H9 (cell line): ENCODE data around the gene SLC2A10. TPM values are rescaled to one million over a fixed set of nuclear protein-coding genes. Genes with fewer than 3 reads are reported as not detected.

ENCODE experiments used
- DNase-seq: peaks from one replicate; pipeline ENCODE4 v3.0.0-alpha.2; 2017
- H2AFZ ChIP-seq: one replicate; pipeline ENCODE4 v1.6.1; 2013; ENCODE audit warnings: mild to moderate bottlenecking, low read length, control low read depth, moderate library complexity
- H2AK5ac ChIP-seq: 2 replicates; pipeline ENCODE4 v1.6.1; 2013; ENCODE audit warnings: low read length, control low read depth, mixed read lengths; ENCODE audit not compliant: insufficient read length
- H2BK120ac ChIP-seq: one replicate; pipeline ENCODE4 v1.6.1; 2013; ENCODE audit warnings: low read depth, mild to moderate bottlenecking, low read length, control low read depth, inconsistent platforms; ENCODE audit not compliant: poor library complexity, severe bottlenecking
- H2BK12ac ChIP-seq: 2 replicates; pipeline ENCODE4 v1.6.1; 2013; ENCODE audit warnings: low read length, control low read depth, mixed read lengths, low read depth; ENCODE audit not compliant: insufficient read length
- H2BK15ac ChIP-seq: 2 replicates; pipeline ENCODE4 v1.6.1; 2013; ENCODE audit warnings: low read depth, low read length, control low read depth
- H2BK20ac ChIP-seq: one replicate; pipeline ENCODE4 v1.6.1; 2013; ENCODE audit warnings: low read depth, mild to moderate bottlenecking, low read length, control low read depth, inconsistent platforms; ENCODE audit not compliant: poor library complexity, severe bottlenecking
- H2BK5ac ChIP-seq: 2 replicates; pipeline ENCODE4 v1.6.1; 2013; ENCODE audit warnings: low read length, control low read depth, mixed read lengths; ENCODE audit not compliant: insufficient read length
- H3K14ac ChIP-seq: 2 replicates; pipeline ENCODE4 v1.6.1; 2013; ENCODE audit warnings: low read length, control low read depth; ENCODE audit not compliant: insufficient read depth
- H3K18ac ChIP-seq: 2 replicates; pipeline ENCODE4 v1.6.1; 2013; ENCODE audit warnings: low read depth, mild to moderate bottlenecking, mixed read lengths, low read length, control low read depth; ENCODE audit not compliant: insufficient read length
- H3K23ac ChIP-seq: 2 replicates; pipeline ENCODE4 v1.6.1; 2013; ENCODE audit warnings: low read length, control low read depth, mixed read lengths, low read depth; ENCODE audit not compliant: insufficient read length
- H3K23me2 ChIP-seq: 2 replicates; pipeline ENCODE4 v1.6.1; 2013; ENCODE audit warnings: low read depth, mild to moderate bottlenecking, mixed read lengths, low read length, control low read depth; ENCODE audit not compliant: insufficient read length, poor library complexity, severe bottlenecking
- H3K27ac ChIP-seq: 2 replicates; pipeline ENCODE4 v1.5.1; 2013; ENCODE audit warnings: low read length, control low read depth, mixed read lengths, low read depth; ENCODE audit not compliant: insufficient read length
- H3K27me3 ChIP-seq: 2 replicates; pipeline ENCODE4 v1.6.1; 2013; ENCODE audit warnings: low read length, control low read depth, inconsistent platforms; ENCODE audit not compliant: insufficient read depth
- H3K4ac ChIP-seq: 2 replicates; pipeline ENCODE4 v1.6.1; 2013; ENCODE audit warnings: low read depth, mild to moderate bottlenecking, control low read depth, inconsistent platforms, low read length, moderate library complexity
- H3K4me1 ChIP-seq: 2 replicates; pipeline ENCODE4 v1.6.1; 2013; ENCODE audit warnings: low read length, control low read depth, inconsistent platforms; ENCODE audit not compliant: insufficient read depth
- H3K4me2 ChIP-seq: 2 replicates; pipeline ENCODE4 v1.6.1; 2013; ENCODE audit warnings: low read length, control low read depth, mixed read lengths; ENCODE audit not compliant: insufficient read length, insufficient read depth
- H3K56ac ChIP-seq: 2 replicates; pipeline ENCODE4 v1.6.1; 2013; ENCODE audit warnings: low read depth, mild to moderate bottlenecking, mixed read lengths, low read length, control low read depth; ENCODE audit not compliant: insufficient read length
- H3K79me1 ChIP-seq: 2 replicates; pipeline ENCODE4 v1.6.1; 2013; ENCODE audit warnings: low read depth, mild to moderate bottlenecking, moderate library complexity, low read length, control low read depth, inconsistent platforms; ENCODE audit not compliant: insufficient read depth, poor library complexity, severe bottlenecking
- H3K79me2 ChIP-seq: 2 replicates; pipeline ENCODE4 v1.6.1; 2013; ENCODE audit warnings: low read length, control low read depth, inconsistent platforms; ENCODE audit not compliant: insufficient read depth
- H3K9ac ChIP-seq: 2 replicates; pipeline ENCODE4 v1.6.1; 2013; ENCODE audit warnings: low read length, control low read depth, mixed read lengths; ENCODE audit not compliant: insufficient read length; ENCODE audit errors: extremely low read depth
- H3K9me3 ChIP-seq: one replicate; pipeline ENCODE4 v1.6.1; 2013; ENCODE audit warnings: low read depth, low read length, inconsistent platforms; ENCODE audit not compliant: control insufficient read depth
- H3T11ph ChIP-seq: one replicate; pipeline ENCODE4 v1.6.1; 2013; ENCODE audit warnings: mild to moderate bottlenecking, low read length, control low read depth, inconsistent platforms
- H4K20me1 ChIP-seq: one replicate; pipeline ENCODE4 v1.6.1; 2013; ENCODE audit not compliant: control insufficient read depth, insufficient read length, insufficient read depth
- H4K5ac ChIP-seq: 2 replicates; pipeline ENCODE4 v1.6.1; 2013; ENCODE audit warnings: low read depth, mild to moderate bottlenecking, mixed read lengths, low read length, control low read depth; ENCODE audit not compliant: insufficient read length
- H4K8ac ChIP-seq: replicated peaks from 2 replicates; pipeline ENCODE4 v1.6.1; 2013; ENCODE audit warnings: low read length, control low read depth, mixed read lengths, low read depth; ENCODE audit not compliant: insufficient read length
- H4K91ac ChIP-seq: 2 replicates; pipeline ENCODE4 v1.6.1; 2013; ENCODE audit warnings: low read depth, mild to moderate bottlenecking, moderate library complexity, mixed read lengths, low read length, control low read depth; ENCODE audit not compliant: insufficient read length
- H3K27ac Mint-ChIP-seq, 3 experiments: 2 replicates in 2 of 3; 3 replicates in 1 of 3; pipeline ENCODE4 v1.8.0; 2020 to 2021; ENCODE audit warnings: mixed read lengths in 3 of 3, mild to moderate bottlenecking in 1 of 3, moderate library complexity in 1 of 3
- H3K27me3 Mint-ChIP-seq: 2 replicates; pipeline ENCODE4 v1.8.0; 2021; ENCODE audit warnings: low read depth, mild to moderate bottlenecking, moderate library complexity, mixed read lengths
- H3K36me3 Mint-ChIP-seq, 3 experiments: 2 replicates in 2 of 3; 3 replicates in 1 of 3; pipeline ENCODE4 v1.8.0; 2020 to 2021; ENCODE audit warnings: low read depth in 3 of 3, mixed read lengths in 3 of 3; ENCODE audit not compliant: insufficient read depth in 1 of 3
- H3K4me1 Mint-ChIP-seq, 2 experiments: 2 replicates each; pipeline ENCODE4 v1.8.0; 2020; ENCODE audit warnings: mixed read lengths in 2 of 2
- H3K4me3 Mint-ChIP-seq, 2 experiments: 2 replicates in 1 of 2; 3 replicates in 1 of 2; pipeline ENCODE4 v1.8.0; 2020 to 2021; ENCODE audit warnings: mild to moderate bottlenecking in 2 of 2, mixed read lengths in 2 of 2, moderate library complexity in 1 of 2
- H3K9me3 Mint-ChIP-seq, 2 experiments: 2 replicates in 1 of 2; 3 replicates in 1 of 2; pipeline ENCODE4 v1.8.0; 2020; ENCODE audit warnings: mild to moderate bottlenecking in 2 of 2, mixed read lengths in 2 of 2, moderate library complexity in 1 of 2
- WGBS: extraction: QIAGEN DNeasy Blood & Tissue Kit; methylation state at CpG from one replicate; pipeline ENCODE4 v1.1.7; 2013; ENCODE audit warnings: missing lambda C conversion rate, low lambda C conversion rate, mixed read lengths; ENCODE audit not compliant: insufficient read length; ENCODE audit errors: extremely low coverage; 5-methylcytosine and 5-hydroxymethylcytosine counted together
- total RNA-seq: library from RNA; stranded (reverse); gene quantifications from 2 replicates; pipeline ENCODE4 v1.2.1, GENCODE V29; 2021
- TF ChIP-seq, protein P1 (sequence below): fragments of 200-600 bp; sonication (generic); conservative IDR thresholded peaks from 3 replicates; pipeline ENCODE4 v1.8.0; 2021; ENCODE audit warnings: antibody characterized with exemption, mild to moderate bottlenecking

The SLC2A10 gene
- total RNA-seq, 1 experiment from 2014 or later = 8.2 TPM

DNA sequence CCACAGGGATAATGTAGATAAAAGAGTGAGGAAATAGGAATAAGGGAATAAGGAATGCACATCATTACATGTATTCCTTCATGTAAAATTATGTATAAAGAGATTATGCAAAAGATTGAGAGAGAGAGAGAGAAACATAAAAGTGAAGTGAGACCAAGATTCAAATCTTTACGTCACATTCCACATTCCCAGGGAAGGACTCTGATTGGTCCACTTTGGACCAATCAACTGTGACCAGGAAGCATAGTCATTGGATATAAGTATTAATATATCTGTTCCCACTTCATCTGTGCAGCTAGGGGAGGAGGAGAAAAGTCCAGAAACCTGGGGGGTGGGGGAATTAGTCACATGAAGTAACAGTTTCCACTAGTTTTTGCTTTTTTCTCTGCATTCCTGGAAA, 66.4 kb downstream of the SLC2A10 start:
- H3K27ac ChIP-seq = no peak overlapping the region
- H2AFZ ChIP-seq = no peak overlapping the region
- H2BK120ac ChIP-seq = no peak overlapping the region
- Mint-ChIP-seq H3K4me3 (no peak overlapping the region), H3K27ac (no peak overlapping the region), H3K27me3 (peaks cover 1% of the 10 kb centered on the region; the same call in 1 of the 2 replicates), H3K36me3 (no peaks in the 10 kb centered on the region; a peak in 2 of 7 replicates), H3K9me3 (no peaks in the 10 kb centered on the region), H3K4me1 (peaks cover 13 to 15% of the 10 kb centered on the region in 2 experiments)
- no peak overlapping the region for H4K91ac ChIP-seq
- H3K4me2 ChIP-seq = no peak overlapping the region
- H3T11ph ChIP-seq = no peak overlapping the region
- H3K9me3 ChIP-seq = no peaks in the 10 kb centered on the region
- H4K8ac ChIP-seq = no peak overlapping the region
- H2BK20ac ChIP-seq = no peak overlapping the region
- no CpG with 5 or more reads among the region's 1 CpG for WGBS
- H2BK5ac ChIP-seq = no peak overlapping the region
- DNase-seq = no peak
- TF ChIP-seq, protein P1, sequence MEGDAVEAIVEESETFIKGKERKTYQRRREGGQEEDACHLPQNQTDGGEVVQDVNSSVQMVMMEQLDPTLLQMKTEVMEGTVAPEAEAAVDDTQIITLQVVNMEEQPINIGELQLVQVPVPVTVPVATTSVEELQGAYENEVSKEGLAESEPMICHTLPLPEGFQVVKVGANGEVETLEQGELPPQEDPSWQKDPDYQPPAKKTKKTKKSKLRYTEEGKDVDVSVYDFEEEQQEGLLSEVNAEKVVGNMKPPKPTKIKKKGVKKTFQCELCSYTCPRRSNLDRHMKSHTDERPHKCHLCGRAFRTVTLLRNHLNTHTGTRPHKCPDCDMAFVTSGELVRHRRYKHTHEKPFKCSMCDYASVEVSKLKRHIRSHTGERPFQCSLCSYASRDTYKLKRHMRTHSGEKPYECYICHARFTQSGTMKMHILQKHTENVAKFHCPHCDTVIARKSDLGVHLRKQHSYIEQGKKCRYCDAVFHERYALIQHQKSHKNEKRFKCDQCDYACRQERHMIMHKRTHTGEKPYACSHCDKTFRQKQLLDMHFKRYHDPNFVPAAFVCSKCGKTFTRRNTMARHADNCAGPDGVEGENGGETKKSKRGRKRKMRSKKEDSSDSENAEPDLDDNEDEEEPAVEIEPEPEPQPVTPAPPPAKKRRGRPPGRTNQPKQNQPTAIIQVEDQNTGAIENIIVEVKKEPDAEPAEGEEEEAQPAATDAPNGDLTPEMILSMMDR = no peak
- no peaks in the 10 kb centered on the region for H3K79me2 ChIP-seq
- no peak overlapping the region for H2AK5ac ChIP-seq
- no peak overlapping the region for H2BK12ac ChIP-seq
- H3K27me3 ChIP-seq = no peaks in the 10 kb centered on the region
- H3K79me1 ChIP-seq = no peaks in the 10 kb centered on the region
- no peak overlapping the region for H3K18ac ChIP-seq
- no peak overlapping the region for H3K23ac ChIP-seq
- H3K56ac ChIP-seq = no peak overlapping the region
- no peak overlapping the region for H4K5ac ChIP-seq
- no peaks in the 10 kb centered on the region for H3K23me2 ChIP-seq
- H4K20me1 ChIP-seq = no peaks in the 10 kb centered on the region
- H2BK15ac ChIP-seq = no peak overlapping the region
- no peak overlapping the region for H3K14ac ChIP-seq
- H3K4ac ChIP-seq = no peak overlapping the region
- no peaks in the 10 kb centered on the region for H3K4me1 ChIP-seq
- H3K9ac ChIP-seq = no peak overlapping the region
